CD4-positive, alpha-beta T cell treated with Interleukin-4 for 1 hour (primary cell): ENCODE data around the gene SCD5.

Experiments
- DNase-seq, 2 donors: peaks; one replicate each; pipeline ENCODE4 v3.0.0-alpha.2; 2020 to 2022

The SCD5 gene

DNA sequence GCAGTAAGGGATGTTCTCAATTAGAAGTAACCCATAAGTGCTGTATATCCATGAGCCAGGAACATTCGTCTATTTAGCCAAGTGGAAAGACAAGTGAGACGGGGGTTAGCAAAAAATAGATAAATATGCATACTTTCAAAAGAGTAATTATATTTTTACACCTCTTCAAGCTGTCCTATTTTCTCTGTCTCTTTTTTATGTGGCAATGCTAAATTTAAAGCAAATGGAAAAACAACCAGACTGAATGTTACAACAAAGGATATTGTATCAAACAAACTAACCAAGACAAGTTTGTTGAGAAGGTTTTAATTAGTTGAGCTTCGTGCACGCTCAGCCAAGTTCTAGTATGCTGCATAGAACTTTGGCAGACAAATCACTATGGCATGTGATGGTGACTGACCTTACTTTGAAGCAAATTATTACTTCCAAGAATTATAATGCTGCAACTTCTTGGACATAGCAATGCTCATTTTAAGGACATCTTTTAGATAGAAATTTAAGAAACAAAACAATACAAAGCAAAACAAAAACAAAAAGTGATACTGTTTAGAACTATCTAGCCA is 175.4 kb downstream of the SCD5 start:
- no peak for DNase-seq

DNA sequence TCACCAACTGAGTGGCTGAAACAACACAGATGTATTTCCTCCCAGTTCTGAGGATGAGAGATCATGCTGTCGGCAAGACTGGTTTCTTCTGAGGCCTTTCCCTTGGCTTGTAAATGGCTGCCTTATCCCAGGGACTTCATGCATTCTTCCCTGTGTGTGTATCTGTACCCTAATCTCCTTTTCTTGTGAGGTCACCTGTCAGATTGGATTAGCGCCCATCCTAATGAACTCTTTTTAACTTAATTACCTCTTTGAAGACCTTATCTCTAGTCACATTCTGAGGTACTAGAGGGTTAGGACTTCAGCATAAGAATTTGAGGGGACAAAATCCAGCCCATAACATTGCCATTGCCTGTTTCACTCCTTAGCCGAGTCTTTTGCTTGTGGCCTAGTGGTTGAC is 177.3 kb downstream of the SCD5 start:
- no peak for DNase-seq

- no peak for DNase-seq
Measured at GRCh38 chr4:82620126-82620735, 178.4 kb downstream of the SCD5 start.

DNA sequence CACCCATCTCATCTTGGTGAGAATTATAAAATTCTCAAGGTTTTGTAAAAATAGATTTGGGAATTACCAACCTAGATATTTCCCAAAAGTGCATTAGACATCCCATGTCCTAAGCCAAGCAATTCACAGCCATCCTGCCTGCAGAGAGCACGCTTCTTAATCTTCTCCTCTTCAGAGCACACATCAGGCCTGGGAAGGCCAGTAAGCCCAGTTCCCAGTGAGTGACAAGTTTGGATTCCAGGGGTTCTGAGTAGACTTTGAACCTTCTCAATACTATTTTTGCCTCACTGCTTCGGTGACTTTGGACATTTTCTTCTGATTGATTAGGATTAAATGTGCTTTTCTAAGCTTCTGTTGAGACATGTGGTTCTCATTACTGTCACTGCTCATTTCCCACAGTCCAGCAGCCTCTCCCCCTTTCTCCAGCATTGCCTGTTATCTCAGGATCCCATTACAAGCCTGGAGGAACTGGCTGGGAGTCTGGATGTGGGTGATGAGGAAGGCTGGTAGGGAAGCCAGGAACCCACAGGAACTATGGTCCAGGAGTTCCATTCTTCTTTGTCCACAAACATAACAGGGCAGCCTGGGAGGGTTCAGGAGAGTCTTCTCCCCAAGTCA is 180.4 kb downstream of the SCD5 start:
- DNase-seq: no peak

- no peak for DNase-seq
Measured at GRCh38 chr4:82614838-82615449, 183.7 kb downstream of the SCD5 start.

DNA sequence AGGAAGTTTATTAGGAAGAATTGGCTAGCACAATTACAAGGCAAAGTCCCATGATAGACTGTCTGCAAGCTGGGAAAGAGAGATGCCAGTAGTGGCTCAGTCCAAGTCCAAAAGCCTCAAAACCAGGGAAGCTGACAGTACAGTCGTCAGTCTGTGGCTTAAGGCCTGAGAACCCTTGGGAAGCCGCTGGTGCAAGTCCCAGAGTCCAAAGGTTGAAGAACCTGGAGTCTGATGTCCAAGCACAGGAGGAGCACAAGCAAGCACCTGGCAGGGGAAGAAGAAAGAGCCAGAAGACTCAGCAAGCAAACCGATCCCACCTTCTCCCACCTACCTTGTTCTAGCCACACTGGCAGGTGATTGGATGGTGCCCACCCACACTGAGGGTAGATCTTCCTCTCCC is 185.5 kb downstream of the SCD5 start:
- DNase-seq: no peak

DNA sequence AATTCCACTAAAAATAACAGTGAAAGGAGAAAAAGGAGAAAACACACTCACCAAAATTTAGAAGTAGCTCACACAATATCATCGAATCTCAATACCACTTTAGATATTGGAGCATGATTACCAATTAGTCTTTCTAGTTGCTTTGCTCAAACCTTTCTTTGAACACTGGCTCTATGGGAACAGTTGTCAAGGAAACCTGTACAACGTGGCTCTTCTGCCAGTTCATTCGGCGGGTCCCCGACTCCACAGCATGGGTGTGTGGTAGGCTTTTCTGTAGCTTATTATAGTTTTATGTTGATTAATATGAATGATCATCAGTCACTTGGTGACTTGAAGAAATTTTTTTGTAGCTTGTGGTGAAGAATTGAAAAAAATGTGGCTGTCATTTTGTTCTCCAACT is 186.6 kb downstream of the SCD5 start:
- DNase-seq: no peak

DNA sequence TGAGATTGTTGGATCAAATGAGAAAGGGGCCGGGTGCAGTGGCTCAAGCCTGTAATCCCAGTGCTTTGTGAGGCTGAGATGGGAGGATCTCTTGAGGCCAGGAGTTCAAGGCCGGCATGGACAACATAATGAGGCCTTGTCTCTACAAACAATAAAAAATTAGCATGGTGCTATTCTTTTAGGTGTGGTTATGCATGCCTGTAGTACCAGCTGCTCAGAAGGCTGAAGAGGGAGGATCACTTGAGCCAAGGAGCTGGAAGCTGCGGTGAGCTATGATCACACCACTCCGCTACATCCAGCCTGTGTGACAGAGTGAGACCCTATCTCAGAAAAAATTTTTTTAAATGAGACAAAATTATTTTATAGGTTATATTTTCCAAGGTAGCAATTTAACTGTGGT is 187.1 kb downstream of the SCD5 start:
- DNase-seq: no peak

GRCh38 chr4:82610041-82610440 is 188.6 kb downstream of the SCD5 start:
- DNase-seq: no peak

DNA sequence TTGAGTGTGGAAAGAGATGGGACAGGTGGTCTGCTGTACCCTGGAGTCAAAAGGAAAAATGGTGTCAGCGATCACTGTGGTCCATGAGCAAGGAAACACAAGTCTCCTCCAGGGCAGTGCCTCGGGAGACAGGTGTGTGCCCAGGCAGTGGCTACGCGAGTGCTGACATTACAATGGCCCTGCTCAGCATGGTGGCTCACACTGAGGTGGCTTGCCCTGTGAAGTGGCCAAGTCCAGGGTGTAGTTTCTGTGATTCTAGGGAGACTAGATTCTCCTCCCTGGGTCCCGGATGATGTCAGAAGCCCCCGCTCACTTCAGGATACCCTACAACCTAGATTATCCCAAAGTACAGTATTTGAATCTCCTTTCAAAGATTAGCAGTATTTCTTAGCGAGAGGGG is 192.0 kb downstream of the SCD5 start:
- no peak for DNase-seq

- no peak for DNase-seq
Measured at GRCh38 chr4:82604522-82604921, 194.1 kb downstream of the SCD5 start.

GRCh38 chr4:82601242-82602015 is 197.2 kb downstream of the SCD5 start:
- no peak for DNase-seq

- DNase-seq: no peak
Measured at GRCh38 chr4:82599336-82599735, 199.3 kb downstream of the SCD5 start.

DNA sequence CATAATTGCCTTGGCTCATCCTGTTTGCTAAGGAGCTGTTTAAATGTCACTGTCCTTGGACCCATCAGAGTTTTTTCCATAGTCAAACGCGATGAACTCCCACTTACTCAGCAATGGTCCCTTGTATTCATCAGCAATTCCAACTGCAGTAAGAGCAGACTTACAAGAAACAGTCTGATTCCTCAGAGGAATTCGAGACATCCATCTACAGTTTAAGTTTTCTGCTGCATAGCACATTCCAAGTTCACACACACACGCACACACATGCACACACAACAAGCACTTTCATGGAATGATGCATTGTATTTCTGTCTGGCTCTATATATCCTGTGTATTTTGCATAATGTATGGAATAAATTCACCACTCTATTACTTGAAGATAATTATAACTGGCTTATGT is 204.1 kb downstream of the SCD5 start:
- no peak for DNase-seq

DNA sequence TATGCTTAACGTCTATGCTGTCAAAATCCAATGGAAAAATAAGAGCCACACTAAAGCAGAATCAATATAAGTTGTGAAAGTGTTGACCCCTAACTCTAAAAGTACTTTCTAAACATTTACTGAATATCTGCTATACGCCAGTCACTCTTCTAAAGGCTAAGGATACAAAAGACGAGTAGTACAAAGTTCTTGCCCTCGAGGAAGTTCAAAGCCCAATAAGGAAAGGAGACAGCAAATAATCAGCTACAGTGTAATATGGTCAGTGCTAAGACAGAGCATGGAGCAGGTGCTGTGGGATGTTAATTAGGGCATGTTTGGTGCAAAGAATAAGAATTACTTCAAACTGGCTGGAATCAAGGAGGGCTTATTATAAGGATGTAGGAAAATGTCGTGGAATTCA is 205.2 kb downstream of the SCD5 start:
- no peak for DNase-seq

DNA sequence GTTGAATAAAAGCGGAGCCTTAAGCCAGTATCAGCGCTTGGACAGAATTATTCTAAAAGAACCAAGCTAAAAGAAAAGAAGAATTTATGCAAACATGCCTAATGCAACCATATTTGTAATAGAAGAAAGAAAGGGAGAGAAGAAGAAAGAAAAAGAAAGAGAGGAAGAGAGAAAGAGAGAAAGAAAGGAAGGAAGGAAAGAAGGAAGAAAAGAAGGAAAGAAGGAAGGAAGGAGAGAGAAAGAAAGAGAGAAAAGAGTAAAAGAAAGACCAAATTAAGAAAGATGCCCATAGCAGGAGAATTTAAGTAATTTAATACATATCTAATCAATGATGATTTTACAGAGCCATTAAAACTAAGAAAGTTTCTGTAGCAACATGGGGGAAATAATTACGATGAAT is 206.0 kb downstream of the SCD5 start:
- no peak for DNase-seq

DNA sequence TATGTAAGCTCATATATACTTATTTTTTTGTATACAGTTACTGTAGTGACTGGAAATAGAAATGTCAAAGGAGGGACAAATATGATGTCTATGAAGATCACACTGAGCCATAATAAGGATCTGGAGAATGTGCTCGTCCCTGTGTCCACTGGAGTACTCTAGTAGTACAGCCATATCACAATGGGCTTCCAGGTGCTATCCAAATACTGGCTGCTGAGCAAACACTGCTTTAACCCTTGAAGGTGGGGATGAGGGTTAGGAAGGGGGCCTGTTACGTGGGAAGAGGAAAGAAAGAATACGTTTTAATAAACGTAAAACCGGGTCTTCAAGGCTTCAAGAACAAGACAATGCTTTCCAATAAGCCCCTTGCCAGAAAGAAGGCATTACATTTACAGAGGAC is 207.0 kb downstream of the SCD5 start:
- DNase-seq: no peak

GRCh38 chr4:82589756-82590155 is 208.8 kb downstream of the SCD5 start:
- DNase-seq: no peak

DNA sequence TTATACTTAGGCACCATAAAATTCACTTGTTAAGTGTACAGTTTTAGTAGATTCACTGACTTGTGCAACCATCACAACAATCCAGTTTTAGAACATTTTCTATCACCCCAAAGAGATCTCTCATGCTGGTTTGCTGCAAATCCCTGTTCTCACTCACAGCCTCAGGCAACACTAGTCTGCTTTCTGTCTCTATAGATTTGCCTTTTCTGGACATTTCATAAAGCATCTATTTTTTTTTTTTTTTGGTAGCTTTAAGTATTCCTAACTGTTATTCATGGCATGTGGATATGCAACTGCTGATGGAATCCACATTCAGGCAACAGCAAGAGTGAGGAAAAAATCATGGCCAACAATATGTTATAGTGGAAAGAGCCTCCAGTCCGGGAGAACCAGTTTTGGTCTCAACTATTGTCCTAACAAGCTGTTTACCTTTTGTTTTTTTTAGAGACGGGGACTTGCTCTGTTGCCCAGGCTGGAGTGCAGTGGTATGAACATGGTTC is 209.8 kb downstream of the SCD5 start:
- DNase-seq: no peak

- DNase-seq: no peak
Measured at GRCh38 chr4:82587826-82588540, 210.6 kb downstream of the SCD5 start.

DNA sequence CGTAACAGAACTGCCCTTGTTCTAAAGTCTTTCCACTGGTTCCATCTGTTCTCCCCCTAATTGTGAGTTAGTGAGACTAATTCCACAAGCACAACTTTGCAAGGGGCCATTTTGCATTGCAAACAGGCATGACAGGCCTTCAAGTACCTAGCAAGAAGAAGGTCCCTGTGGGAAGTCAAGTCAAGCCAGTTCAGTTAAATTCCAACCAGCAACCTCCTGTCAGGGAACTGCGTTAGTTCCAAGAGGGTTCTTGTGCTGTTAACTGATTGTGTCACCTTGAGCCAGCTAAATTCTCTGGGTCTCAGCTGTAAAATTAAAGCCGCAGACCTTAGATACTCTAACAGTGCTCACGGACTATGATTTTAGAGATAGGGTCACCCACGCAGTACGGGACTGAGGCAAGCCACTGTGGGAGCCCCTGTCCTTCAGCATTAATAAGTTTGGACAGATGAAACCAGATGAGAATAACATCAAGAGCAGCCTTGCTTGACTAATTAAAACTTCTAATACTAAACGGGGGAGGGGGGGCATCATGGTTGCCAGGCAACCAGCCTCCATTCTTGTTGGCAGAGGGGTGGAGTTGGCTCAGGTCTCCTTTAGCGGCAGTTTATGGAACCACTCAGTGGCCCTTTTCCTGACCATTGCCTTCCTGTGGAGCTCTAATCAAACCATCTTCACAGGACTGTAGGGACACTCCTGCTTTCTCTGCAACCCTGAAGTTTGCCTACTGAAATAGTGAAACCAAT is 212.7 kb downstream of the SCD5 start:
- DNase-seq: no peak

DNA sequence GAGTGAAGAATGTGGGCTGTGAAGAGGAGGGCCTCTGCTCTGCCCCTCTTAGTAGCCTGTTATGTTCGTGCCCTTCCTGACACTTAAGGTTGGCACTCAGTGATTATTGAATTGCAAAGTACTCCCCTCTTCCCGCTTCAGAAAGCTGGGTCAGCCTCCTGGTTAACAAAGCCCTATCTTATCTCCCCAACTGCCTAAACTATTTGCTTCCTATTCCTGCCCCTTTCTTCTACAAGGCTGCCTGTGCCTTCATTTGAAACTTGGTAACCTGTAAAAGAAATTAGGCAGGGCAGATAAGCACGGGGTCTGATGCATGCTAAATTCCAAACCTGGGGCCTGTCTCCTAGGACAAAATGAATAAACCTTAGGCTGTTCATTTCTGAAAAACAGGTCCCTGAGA is 213.7 kb downstream of the SCD5 start:
- DNase-seq: no peak
